ENCODE measurements around the gene SREBF1. TPM values are rescaled to one million over a fixed set of nuclear protein-coding genes. Genes with fewer than 3 reads are reported as not detected.

Gene SREBF1
- total RNA-seq, 1 experiment from 2014 or later = 92.5 TPM

GRCh38 chr17:17781591-17782496 is 54.9 kb downstream of the SREBF1 start:
- peak; percentile 64 for DNase-seq (ENCODE audit: low spot score)

- DNase-seq (ENCODE audit: low spot score) = peak; percentile 46
Observed at GRCh38 chr17:17780922-17781590, 55.7 kb downstream of the SREBF1 start.

- no peak for DNase-seq (ENCODE audit: low spot score)
Observed at GRCh38 chr17:17779015-17779611, 57.7 kb downstream of the SREBF1 start.

GRCh38 chr17:17778308-17779014 is 58.3 kb downstream of the SREBF1 start:
- no peak for DNase-seq (ENCODE audit: low spot score)

- DNase-seq (ENCODE audit: low spot score) = no peak
Observed at GRCh38 chr17:17776889-17777288, 59.9 kb downstream of the SREBF1 start.

- peak; percentile 43 for DNase-seq (ENCODE audit: low spot score)
Observed at GRCh38 chr17:17774009-17774881, 62.5 kb downstream of the SREBF1 start.

GRCh38 chr17:17772231-17772630 is 64.6 kb downstream of the SREBF1 start:
- DNase-seq (ENCODE audit: low spot score) = no peak

- no peak for DNase-seq (ENCODE audit: low spot score)
Observed at GRCh38 chr17:17771498-17772201, 65.1 kb downstream of the SREBF1 start.

- no peak for DNase-seq (ENCODE audit: low spot score)
Observed at GRCh38 chr17:17770632-17771044, 66.1 kb downstream of the SREBF1 start.

- DNase-seq (ENCODE audit: low spot score) = no peak
Observed at GRCh38 chr17:17769869-17770631, 66.7 kb downstream of the SREBF1 start.

GRCh38 chr17:17768424-17769088 is 68.2 kb downstream of the SREBF1 start:
- peak; percentile 55 for DNase-seq (ENCODE audit: low spot score)

- no peak for DNase-seq (ENCODE audit: low spot score)
Observed at GRCh38 chr17:17767887-17768418, 68.8 kb downstream of the SREBF1 start.

GRCh38 chr17:17767154-17767869 is 69.5 kb downstream of the SREBF1 start:
- no peak for DNase-seq (ENCODE audit: low spot score)

GRCh38 chr17:17766744-17767120 is 70.1 kb downstream of the SREBF1 start:
- no peak for DNase-seq (ENCODE audit: low spot score)

- no peak for DNase-seq (ENCODE audit: low spot score)
Observed at GRCh38 chr17:17766077-17766743, 70.6 kb downstream of the SREBF1 start.

- no peak for DNase-seq (ENCODE audit: low spot score)
Observed at GRCh38 chr17:17765359-17766076, 71.3 kb downstream of the SREBF1 start.

- DNase-seq (ENCODE audit: low spot score) = no peak
Observed at GRCh38 chr17:17763734-17764133, 73.1 kb downstream of the SREBF1 start.
